HG03066 (cell line): ENCODE results near the gene ERP27.

Experiments used
- ATAC-seq: cut with Tn5 transposase; IDR thresholded peaks from one replicate; pipeline ENCODE4 v1.9.1; 2021; ENCODE audit warnings: low read depth; ENCODE audit not compliant: unreplicated experiment

Gene ERP27

DNA sequence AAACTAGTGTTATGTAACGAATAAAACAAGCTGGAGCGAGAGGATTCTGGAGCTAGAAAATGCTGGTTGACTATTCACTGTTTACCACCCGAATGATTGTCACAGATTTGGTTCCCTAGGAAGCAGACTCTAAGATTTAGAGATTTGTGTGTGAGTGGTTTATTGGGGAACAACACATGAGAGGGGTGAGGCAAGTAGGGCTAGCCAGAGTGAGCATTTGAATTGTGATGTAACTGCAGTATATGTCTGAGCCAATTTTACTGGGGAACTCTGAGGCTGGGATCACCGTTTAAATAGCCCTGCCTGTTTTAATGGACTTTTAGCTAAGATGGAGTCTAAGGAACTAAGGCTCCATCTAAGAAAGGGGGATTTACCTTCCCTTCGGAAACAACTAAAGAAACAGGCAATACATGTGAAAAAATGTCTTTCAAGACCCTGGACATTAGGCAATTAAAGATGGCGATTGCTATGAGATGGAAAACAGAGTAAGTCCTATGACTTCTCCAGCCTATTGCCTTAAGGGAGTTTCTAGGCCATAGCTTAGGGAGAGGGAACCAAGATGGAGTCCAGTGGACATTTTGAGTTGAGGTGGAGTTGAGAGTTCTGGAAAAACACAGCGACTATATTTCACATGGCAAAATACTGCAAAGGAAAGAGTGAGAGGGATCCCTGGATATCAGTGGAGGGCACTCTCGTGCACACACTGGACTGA, 59.0 kb downstream of the ERP27 start:
- ATAC-seq: no peak

DNA sequence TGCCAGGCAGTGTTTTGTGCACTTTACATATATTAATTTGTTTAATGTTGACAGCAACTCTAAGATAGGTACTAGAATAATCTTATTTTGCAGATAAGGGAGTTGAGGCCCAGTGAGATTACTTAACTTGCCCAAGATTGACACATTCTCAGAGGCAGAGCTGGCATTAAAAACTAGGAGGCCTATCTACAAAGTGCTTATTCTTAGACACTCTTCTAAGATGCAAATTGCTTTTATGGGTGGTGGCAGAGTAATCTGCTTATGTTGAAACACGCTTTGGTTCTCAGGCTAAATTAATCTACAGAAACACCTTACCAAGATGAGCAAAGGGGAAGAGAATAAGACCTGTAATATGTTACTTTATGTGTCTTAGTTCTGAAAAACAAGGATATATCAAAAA, 59.8 kb downstream of the ERP27 start:
- ATAC-seq: no peak

DNA sequence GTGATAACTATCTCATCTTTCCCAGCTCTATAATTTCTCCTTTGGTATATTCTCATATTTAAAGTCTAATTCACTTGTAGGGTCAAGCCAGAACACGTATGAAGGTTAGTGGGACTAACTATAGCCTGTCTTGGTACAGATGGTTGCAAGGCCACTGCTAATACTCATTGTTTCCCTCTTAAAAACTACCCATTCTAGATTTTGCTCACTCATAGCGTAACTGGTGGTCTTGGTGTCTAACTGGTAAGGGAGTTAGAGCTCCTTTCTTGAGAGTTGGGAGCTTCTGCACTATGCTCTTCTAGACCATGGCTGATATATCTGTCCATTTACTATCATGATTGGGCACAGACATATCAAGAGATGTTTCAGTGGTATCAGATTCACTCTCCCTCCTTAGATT, 61.5 kb downstream of the ERP27 start:
- no peak for ATAC-seq

GRCh38 chr12:14874882-14875281, 63.5 kb downstream of the ERP27 start:
- no peak for ATAC-seq

DNA sequence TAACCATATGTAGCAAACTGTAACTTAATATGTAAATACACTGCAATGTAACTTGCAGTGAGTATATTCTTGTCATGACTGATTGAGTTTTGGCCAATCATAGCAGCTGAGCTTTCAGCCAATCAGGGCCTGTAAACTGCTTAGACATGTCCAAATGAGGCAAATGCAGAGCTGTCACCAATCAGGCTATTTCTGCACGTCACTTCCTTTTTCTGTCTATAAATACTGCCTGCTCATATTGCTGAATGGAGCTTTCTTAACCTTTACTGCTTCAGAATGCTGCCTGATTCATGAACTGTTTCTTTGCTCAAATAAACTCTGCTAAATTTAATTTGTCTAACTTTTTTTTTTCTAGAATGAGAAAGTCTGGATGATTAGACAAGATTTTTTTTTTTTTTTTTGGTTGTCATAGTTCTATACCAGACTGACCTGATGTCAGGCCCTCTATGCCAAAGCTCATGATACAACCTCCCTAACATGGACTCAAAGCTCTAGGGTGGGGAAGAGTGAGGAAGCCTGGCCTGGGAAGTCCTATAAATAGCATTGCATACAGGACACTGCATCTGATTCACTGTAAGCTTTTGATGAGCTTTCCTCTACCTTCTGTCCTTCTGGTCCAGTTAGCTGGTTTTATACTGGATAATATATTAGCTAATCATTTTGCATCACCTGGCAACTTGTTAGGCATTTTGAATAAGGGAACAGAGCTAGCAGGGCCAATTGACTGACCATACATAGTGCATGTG, 64.7 kb downstream of the ERP27 start:
- no peak for ATAC-seq

DNA sequence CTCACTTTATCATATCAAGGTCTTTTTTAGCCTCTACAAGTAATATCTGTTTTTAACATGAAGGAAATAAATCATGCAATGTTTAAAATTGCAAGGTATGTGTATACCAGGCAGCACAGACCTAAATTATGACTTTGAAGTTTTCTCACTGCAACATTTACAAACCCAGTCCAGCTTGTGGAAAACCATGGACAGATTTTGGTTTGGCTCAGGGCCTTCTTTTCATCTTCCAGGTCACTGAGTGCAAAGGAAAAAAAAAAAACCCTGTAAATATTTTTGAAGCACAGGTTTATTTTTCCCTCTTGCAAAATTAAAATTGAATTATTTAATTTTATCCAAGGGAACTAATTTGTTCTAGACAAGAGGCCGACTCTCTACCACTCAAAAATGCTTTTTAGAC, 66.5 kb downstream of the ERP27 start:
- no peak for ATAC-seq

DNA sequence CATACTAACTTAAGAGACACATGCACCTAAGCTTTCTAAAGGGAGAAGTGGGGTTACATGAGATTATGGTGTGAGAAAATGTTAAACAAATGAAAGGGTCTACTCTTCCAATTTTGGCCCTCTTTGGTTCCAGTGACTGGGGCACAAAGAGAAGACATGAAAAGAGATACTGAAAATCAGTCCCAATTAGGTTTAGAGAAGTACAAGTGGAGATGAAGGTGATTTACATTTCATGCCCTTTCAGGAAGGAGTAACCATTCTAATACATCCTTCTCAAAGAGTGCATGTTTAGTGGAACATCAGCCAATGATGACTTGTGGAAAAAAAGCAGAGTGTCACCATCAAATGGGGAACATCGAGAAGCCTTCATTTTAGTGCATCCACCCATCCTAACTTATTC, 67.1 kb downstream of the ERP27 start:
- no peak for ATAC-seq

DNA sequence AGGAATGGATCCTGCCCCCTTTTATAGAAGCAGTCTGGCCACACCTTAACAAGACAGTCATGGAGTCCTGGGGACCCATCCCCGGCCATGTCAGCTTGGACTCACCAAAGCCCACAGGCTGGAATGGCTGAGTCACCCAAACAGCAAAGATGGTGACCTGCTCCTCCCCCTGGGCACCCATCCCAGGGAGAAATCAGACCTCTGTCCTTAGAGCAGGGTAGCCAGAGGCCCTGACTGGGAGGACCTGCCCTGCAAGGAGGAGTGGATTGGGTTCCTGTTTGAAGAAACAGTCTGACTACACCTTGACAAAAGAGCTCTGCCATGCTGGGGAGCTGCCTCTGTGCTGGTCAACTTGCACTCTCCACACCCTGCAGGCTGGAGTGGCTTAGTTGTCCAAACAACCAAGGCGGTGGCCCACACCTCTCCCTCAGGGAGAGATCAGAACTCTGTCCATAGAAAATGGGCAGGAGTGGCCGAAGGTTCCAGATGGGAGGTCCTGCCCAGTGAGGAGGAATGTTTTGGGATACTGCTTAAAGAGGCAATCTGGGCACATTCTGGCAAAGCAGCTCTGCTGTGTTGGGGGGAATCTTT, 69.3 kb downstream of the ERP27 start:
- ATAC-seq: no peak
